Measurements from ENCODE around the gene ZNF764.

The ZNF764 gene

DNA sequence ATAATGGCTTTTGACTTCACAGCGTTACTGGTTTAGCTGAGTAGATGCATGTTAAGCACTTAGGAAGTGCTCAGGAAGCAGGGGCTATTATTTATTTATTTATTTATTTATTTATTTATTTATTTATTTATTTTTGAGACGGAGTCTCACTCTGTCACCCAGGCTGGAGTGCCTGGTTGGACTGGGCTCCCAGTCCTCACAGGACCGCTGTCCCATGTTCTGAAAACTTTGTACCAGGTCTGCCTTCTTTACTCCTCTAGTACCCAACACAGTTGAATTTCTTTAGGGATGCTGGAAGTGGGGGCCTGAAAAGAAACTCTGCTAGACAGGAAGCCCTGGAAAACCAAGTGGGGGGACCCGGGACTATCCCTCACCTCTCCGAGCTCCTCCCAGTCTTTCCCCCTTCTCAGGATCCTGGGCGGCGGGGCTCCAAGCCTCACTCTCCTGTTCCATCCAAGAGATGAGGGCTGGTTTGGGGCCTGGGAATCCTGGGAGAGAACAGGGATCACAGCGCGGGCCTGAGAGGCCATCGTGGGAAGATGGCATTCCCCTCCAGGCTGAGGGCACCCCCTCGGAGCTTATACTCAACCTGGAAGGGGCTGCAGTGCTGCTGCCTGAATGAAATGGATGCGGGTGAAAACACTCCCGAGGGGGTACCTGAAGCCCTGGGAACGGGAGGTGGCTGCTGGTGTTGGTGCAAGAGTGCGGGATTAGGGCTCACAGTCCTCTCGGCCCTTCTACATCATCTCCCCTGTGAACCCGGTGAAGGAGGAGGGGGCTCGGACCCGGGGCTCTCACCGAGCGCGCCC, 12.7 kb upstream of the ZNF764 start:
- peak in 17 of 58 donors; percentile 13 to 69 (median 47) for DNase-seq

DNA sequence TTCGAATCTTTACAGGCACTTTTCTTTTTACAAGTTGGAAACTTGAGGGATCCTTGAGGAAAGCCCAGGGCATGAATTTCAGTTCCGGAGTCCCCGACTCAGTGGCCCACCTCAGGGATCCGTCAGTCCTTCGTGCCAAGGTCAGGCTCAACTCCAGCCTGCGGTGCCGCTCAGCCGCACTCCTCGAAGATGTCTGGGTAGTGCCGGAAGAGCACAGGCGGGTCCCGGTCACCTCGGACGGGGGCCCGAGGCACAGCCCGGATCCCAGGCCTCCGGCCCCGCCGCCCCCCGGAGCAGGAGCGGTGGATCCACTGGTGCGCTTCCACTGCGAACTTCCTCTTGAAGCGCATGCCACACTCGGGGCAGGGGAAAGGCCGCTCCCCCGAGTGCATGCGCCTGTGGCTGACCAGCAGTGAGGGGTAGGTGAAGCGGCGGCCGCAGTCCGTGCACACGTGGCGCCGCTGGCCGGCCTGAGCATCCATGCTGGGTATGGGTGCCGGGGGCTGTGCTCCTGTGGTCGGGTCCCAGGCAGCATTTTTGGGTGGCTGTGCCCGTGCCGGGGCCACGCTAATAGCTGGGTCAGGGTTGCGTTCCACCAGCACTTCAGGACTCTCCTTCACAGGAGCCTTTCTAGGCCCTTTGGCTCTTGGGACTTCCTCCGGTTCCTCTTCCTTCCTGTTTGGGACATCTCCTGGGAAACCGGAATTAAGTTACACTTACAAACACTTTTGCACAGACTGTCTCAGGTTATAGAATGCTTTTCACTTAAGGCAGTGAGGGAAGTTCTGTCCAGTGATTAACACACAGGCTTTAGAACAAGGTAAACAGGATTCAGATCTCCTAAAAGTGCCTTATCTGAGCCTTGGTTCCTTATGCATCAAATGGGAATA, 11.8 kb upstream of the ZNF764 start:
- no peak for DNase-seq

DNA sequence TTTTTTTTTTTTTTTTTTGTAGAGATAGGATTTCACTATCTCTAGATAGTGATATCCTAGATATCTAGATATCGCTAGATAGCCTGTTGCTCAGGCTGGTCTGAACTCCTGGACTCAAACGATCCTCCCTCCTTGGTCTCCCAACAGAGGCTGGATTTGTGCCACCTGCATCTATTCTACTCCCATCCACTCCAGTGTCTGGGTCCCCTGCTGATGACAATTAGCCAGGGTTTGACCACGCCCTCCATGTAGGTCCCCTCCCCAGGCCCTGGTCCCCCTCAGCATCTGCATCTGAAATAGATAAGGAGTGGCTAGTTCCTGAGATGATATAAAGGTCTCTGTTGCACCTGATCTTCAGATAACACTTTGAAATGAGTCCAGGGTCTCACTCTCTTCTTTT, 11.1 kb upstream of the ZNF764 start:
- no peak for DNase-seq

DNA sequence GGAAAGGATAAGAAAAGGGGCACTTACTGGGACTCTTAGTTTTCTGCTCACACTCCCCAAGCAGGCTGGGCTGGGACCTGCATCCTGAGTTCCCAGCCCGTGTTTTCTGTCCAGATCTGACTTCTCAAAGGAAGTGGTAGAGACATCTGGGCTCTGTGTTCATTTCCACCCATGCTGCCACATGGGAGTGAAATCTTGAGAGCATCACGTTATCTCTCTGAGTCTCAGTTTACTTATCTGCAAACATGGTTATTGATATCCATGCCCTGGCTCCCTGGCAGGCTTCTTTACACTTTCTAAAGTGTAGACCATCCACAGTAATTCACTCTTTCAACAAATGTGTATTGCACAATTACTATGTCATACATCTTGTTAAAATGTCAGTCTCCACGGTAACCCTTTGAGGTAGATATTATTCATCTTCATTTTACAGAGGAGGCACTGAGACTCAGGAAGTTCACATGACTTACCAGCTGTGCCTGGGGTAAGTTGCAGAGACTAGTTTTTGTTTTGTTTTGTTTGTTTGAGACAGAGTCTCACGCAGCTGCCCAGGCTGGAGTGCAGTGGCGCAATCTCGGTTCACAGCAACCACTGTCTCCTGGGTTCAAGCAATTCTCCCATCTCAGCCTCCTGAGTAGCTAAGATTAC, 9.9 kb upstream of the ZNF764 start:
- no peak for DNase-seq

DNA sequence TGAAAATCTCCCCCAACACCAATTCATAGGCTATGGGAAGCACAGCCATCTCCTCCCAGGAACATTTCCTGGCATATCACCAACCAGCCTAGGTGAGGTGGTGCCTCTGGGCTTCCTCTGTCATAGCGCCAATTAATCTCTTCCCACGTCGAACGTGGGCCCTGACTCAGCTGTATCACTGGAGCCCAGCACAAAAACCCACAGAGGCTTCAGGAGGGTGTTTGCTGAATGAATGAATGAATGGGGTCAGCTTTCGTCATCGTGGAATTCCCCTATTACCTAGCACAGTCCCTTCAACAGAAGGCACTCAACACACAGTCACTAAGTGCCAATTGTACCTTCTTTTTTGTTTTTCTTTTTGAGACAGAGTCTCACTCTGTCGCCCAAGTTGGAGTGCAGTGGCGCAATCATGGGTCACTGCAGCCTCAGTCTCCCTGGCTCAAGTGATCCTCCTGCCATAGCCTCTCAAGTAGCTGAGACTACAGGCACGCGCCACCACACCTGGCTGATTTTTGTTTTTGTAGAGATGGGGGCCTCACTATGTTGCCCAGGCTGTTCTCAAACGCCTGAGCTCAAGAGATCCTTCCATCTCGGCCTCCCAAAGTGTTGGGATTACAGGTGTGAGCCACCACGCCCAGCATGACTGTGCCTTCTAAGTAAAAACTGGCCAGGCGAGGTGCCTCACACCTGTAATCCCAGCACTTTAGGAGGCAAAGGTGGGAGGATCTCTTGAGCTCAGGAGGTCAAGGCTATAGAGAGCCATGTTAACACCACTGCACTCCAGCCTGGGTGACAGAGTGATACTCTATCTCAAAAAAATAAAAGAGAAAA, 9.2 kb upstream of the ZNF764 start:
- peak in 1 of 58 donors; percentile 17 for DNase-seq

DNA sequence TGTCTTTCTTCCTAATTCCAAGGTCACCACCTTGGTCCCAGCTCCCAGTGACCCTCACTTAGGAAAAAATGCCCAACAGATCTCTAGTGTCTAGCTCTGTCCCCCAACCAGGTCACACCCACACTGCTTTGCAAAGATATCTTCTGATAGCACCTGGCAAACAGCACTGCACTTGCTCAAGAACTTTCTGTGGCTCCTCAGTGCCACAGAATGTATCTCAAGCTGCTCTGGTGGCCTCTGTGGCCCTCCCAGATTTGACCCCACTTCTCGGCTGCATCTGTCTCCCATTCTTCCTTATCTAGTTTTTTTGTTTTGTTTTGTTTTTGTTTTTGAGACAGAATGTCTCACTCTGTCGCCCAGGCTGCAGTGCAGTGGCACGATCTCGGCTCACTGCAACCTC, 8.4 kb upstream of the ZNF764 start:
- DNase-seq: no peak

DNA sequence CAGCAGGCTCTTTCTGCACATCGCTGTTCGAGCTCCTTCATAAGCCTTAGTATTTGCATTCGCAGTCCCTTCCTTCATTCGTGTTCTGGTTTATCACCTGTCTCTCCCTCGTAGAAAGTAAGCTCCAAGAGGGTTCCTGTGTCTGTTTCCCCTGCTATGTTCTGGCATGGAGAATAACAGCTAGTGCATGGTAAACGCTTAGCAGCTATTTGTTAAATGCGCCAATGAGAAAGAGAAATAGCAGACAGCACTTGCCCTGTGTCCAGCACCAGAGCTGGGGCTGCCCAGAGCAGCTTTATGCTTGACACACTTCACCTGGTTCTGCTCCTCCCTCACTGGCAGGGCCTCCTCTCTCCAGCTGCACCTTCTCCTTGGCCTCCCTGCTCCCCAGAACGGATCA, 7.8 kb upstream of the ZNF764 start:
- DNase-seq: no peak

DNA sequence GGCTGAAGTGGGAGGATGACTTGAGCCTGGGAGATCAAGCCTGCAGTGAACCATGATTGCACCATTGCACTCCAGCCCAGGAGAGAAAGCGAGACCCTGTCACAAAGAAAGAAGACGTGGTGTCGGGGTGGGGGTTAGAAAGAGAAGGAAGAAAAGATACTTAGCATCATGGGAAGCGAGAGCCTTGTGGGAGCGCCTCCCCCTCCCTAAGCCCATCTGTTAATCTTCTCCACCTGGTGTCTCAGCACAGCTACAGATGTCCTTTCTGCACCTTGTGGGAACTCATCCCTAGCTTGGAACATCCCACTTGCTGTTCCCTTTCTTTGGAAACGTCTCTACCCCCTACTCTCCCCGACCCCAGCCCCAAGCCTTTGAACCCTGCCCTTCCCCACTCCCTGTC, 7.4 kb upstream of the ZNF764 start:
- no peak for DNase-seq

DNA sequence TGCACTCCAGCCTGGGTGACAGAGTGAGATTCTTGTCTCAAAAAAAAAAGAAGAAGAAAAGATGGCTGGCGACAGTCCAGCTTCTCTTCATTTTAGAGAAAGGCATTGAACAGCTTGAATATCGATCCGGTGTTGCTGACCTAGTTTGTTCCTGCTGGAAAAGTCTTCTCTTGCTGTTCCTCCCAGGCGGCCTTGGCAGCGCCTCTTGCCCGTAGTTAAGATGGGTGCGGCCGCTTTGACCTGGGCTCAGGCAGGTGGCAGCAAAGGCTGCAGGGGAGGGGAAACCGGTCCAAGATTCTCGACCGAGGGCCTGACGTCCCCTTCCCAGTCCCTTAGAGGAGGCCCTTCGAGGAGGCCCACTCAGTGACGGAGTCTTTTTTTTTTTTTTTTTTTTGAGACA, 3.8 kb upstream of the ZNF764 start:
- DNase-seq: no peak

DNA sequence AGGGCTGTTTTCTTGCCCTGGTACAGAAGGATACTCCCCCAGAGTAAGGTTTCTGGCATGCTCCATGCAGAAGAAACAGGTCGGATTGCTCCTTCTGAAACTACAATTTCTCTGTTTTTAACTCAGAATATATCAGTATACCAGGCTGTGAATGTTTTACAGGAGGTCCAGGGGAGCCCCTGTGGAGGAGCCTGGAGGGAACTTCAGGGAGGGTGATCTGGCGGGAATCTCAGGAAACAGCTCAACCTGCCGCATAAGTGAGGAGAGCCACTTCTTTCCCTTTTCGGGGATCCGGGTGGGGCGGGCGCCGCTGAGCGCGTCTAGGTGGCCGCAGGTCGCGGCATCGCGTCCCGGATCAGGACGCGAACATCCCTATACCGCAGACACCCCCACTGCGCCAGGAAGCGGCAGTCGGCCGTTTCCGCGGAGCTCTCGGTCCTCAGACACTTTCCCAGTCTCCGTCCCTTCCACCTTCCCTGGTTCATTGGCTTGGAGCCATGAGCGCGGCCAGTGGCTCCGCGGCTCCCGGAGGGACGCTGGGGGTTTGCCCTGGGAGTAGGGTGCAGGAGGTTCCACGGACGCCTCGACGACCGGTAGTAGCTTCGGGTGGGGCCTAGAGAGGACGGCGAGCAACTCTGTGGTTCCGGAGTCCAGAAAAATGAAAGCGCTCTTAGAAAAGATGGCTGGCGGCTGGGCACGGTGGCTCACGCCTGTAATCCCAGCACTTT, 3.1 kb upstream of the ZNF764 start:
- peak in 7 of 58 donors; percentile 3 to 9 (median 6) for DNase-seq

DNA sequence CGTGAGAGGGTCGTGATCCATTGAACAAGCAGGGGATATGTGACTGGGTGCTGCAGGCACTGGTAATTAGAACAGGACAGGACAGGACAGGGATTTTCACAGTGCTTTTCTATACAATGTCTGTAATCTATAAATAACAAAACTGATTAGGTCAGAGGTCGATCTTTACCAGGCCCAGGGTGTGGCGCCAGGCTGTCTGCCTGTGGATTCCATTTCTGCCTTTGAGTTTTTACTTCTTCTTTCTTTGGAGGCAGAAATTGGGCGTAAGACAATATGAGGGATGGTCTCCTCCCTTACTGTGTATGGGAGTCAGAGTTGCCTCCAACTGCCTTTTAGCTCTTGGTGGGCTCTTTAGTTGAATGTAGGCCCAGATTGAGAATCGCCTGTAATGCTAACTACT, 1.5 kb upstream of the ZNF764 start:
- no peak for DNase-seq

DNA sequence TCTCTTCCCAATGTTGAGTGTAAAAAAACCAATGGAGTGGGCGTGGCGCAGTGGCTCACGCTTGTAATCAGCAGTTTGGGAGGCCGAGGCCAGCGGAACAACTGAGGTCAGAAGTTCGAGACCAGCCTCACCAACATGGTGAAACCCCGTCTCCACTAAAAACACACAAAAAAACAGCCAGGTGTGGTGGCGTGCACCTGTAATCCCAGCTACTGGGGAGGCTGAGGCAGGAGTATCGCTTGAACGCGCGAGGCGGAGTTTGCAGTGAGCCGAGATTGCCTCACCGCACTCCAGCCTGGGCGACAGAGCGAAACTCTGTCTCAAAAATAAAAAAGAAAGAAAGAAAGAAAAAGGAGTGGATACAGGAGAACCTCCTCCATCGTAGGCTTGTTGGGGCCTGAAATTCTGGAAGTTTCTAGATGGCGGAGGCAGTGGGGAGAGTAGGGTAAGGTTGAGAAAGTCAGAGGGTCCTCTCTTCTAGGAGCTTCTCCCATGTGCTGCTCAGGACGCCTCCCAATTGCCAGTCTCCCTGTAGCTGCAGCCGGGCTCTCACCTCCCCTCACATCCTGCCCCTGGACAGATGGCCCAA, 709 bp upstream of the ZNF764 start:
- DNase-seq: no peak

DNA sequence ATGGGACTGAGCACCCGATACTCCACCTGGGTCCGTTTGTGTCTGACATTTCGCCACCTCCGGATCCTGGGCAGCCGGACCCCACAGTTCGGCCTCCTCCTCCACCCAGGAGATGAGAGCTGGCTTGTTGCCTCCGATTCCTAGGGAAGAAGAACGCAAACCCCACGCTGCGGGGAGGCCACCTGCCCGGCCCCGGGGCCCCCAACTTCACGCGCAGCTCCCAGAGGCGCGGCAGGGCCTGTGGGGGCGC, 542 bp downstream of the ZNF764 start:
- DNase-seq: peak in 1 of 58 donors; percentile 39

DNA sequence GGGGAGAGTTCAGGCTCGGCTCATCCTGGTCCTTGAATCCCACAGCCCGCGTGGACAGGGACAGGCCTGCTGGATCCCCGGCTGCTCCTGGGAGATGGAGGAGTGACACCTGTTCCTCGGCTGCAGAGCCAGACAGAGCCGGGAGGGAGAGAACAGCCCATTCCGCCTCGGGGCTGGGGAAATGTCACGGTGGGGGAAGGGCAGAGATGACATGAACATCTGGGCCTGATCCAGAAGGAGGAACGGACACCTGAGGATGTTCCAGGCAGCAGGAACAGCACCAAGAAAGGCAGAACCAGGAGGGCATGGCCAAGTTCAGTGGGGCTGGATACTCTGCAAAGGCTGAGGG, 2.1 kb downstream of the ZNF764 start:
- DNase-seq: no peak

DNA sequence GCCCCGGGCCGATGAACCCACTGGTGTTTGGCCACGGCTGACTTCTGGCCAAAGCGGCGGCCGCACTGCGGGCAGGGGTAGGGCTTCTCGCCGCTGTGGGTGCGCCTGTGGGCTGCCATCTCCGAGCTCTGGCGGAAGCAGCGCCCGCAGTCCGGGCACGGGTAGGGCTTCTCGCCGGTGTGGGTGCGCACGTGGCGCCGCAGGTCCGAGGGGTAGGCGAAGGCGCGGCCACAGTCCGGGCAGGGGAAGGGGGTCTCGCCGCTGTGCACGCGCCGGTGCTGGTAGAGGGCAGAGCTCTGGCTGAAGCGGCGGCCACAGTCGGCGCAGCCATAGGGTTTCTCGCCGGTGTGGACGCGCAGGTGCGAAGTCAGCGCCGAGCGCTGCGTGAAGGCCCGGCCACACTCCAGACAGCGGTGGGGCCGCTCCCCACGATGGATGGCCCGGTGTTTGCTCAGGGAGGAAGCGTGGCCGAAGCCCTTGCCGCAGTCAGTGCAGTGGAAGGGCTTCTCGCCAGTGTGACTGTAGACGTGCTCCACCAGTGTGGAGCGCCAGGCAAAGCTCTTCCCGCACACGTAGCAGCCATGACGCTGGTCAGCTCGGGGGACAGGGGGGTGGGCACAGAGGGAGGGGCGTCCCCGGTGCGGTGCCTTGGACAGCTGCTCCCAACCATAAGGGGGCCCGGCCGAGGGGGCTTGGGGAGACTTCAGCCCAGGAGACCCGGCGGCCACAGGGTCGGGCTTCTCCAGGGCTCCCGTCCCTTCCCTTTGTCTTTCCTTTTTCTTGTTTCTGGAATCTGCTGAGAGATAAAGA, 2.7 kb downstream of the ZNF764 start:
- DNase-seq: no peak

DNA sequence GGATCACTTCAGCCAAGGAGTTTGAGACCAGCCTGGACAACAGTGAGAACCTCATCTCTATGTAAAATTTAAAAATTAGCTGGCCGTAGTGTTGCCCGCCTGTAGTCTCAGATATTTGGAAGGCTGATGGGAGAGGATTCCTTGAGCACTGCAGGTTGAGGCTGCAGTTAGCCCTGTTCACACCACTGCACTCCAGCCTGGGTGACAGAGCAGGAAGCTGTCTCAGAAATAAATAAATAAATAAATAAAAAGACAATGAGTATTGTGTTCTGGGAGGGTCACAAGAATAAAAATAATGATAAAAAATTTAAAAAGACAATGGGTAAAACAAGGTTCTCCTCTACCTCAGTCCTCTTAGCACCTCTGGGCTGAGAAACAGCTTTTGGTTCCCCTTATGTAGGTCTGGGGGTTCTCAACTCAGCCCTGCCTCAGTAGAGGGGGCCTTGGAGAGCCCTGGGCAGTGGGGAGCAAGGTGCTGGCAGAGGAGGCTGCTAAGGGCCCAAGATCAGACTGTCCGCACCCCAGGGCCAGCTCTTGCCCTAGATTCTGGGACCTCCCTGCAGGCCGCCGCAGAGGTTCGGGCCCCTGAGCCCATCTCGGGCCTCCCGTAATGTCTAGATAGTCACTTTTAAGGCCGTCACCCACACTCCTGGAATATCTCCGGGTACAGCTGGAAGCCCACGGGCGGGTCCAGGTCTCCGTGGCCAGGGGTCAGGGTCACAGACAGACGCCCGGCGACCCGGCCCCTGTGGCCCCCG, 3.4 kb downstream of the ZNF764 start:
- DNase-seq: no peak

DNA sequence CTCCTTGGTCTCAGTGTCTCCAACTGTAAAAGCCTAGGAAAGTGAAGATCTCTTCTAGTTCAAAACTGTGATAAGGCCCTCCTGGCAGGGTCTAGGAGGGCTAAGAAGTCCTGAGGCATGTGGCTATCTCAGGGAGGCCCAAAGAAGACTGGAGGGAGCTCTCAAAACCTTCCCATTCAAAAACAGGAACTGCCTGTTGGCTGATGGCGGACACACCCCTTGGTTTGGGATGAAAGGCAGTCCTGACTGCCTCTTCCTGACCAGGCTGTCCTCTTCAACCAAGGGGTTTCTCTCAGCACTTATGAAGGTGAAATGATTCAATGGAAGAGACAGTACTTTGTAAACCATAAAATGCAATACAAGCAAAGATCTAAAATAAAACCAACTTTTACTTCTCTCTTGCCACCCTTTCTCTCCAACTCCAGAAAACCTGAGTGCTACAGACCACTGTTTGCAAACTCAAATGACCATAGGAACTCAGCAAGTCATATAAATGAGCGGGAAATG, 4.7 kb downstream of the ZNF764 start:
- DNase-seq: no peak

DNA sequence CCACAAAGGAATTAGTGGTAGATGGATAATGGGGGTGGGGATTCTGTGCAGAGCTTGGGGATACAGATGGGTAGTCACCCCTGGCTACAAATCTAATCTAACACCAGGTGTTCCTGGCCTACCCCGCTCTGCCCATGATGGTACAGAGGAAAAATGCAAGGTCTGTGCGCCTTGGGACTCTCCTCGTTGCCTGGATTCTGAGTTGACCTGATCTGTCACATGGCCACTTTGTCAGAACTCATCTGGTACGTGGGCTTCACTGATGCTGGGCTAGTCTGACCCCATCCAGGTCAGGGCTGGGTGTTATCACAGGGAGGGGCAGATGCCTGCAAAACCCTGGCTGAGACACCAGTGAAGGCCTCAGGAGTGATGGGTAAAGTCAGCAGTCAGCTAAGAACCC, 5.2 kb downstream of the ZNF764 start:
- DNase-seq: no peak

DNA sequence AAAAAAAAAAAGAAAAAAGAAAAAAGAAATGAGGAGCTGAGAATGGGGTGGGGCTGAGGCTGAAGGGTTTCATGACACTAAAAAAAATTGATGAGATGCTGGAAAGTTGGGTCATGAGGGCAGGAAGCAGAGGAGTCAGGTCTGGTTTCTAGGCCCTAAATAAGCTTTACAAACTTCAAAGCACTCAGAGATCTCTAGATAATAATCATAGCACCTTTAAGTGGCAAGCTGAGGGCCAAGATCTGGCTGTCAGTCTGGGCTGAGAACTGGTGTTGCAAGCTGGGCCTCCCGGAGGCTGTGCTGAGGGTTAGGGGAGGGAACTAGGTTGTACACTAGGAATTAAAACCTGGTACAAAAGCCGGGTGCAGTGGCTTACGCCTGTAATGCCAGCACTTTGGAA, 6.4 kb downstream of the ZNF764 start:
- DNase-seq: no peak

Measured in anterior cingulate cortex (tissue), 58 donors.